ENCODE measurements around the gene UBXN2A.

The UBXN2A gene

DNA sequence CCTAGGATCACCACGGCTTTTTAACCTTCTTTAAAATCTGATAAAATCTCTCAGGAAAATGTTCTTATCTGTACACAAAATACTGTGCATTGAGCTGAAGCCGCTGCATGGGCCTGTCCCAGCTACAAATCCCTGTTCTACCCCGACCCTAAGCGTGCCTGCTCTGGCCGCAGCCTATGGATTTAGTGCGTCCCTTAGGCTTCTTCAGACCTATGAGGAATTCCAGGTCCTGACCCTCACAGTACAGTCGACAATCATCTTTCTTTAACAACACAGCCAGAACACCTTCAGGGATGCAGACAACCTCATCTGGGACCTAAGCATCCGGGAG, 107.4 kb downstream of the UBXN2A start:
- 62 to 65% methylated on average over 6 of the region's 8 CpGs for WGBS, 2 experiments (ENCODE audit: insufficient coverage in 2 of 2)
- Histone ChIP-seq H3K4me1 (ENCODE audit: control insufficient read depth, insufficient read depth, low read length, poor library complexity, severe bottlenecking) (peaks cover 9% of the 10 kb centered on the region), H3K9me3 (ENCODE audit: control insufficient read depth, low read length) (no peaks in the 10 kb centered on the region), H3K36me3 (ENCODE audit: control insufficient read depth, insufficient read depth, low read length) (no peaks in the 10 kb centered on the region), H3K27ac (ENCODE audit: low read depth, low read length, severe bottlenecking) (no peak overlapping the region), H3K4me3 (ENCODE audit: extremely low read depth, insufficient read depth, low read length, poor library complexity, severe bottlenecking) (peak overlapping the region; percentile 74)

DNA sequence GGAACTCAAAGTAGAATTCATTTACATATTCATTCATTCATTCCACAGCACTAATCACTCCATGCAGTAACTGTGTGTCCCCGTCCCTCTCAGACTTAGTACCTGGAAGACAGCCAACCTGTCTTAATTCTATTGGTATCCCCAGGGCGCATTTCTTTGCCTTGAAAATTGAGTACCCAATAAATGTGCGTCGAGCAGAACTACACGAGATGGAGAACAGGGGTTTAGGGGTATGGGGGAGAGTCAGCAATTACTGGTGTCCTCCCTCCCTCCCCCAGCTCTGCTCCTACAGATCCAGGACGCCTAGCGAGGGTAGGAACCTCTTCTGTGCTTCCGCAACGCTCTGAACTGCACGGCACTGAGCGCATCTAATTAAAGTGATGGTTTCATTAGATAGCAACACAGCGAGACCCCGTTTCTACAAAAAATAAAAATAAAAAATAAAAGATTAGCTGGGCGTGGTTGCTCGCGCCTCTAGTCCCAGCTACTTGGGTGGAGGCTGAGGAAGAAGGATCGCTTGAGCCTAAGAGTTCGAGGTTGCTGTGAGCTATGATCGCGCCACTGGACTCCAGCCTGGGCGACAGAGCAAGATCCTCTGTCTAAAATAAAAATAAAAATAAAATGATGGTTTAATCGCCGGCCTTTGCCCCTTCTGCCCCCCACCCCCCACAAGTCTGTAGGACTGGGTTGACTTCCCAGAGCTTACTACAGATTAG, 108.7 kb downstream of the UBXN2A start:
- Histone ChIP-seq H3K9me3 (ENCODE audit: control insufficient read depth, low read length) (no peaks in the 10 kb centered on the region), H3K4me3 (ENCODE audit: extremely low read depth, insufficient read depth, low read length, poor library complexity, severe bottlenecking) (peak overlapping the region; percentile 84), H3K36me3 (ENCODE audit: control insufficient read depth, insufficient read depth, low read length) (no peaks in the 10 kb centered on the region), H3K27ac (ENCODE audit: low read depth, low read length, severe bottlenecking) (no peak overlapping the region), H3K4me1 (ENCODE audit: control insufficient read depth, insufficient read depth, low read length, poor library complexity, severe bottlenecking) (peaks cover 9% of the 10 kb centered on the region)
- WGBS, 2 experiments (ENCODE audit: insufficient coverage in 2 of 2), result 82 to 83% methylated on average over 15 to 16 of the region's 23 CpGs

DNA sequence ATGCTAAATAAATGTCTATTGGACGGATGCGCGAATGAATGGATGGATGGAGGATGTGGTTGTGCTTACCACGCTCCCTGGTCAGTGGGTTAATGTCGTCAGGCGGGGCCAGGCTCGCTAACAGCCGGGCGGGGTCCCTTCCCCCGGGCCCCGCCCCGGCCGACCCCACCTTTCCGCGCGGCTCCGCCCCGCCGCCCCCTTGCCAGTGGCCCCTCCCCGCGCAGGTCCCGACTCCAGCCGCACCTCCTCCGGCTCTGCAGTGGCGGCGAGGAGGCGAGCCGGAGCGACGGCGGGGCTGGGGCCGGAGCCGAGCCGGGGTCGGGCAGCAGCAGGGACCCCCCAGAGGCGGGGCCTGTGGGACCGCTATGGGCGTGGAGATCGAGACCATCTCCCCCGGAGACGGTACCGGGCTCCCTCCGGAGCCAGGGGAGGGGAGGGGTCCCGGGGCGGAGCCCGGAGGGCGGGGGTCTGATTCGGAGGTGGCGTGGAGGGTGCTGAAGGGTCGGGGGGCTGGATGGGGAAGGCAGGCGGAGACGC, 109.3 kb downstream of the UBXN2A start, which contains the start of gene FKBP1B:
Gene FKBP1B (plus strand): TSS at position 257 of the 537 bp plus-strand sequence. CDS start 109 bp downstream, at position 366.
- 0% methylated on average over 16 to 28 of the region's 52 CpGs for WGBS, 2 experiments (ENCODE audit: insufficient coverage in 2 of 2)
- H3K9me3 ChIP-seq (ENCODE audit: control insufficient read depth, low read length), result no peaks in the 10 kb centered on the region
- peak within 1 kb of the TSS; percentile 84 for H3K4me3 ChIP-seq (ENCODE audit: extremely low read depth, insufficient read depth, low read length, poor library complexity, severe bottlenecking)
- H3K27ac ChIP-seq (ENCODE audit: low read depth, low read length, severe bottlenecking), result no peak within 1 kb of the TSS
- peaks cover 9% of the 10 kb centered on the region for H3K4me1 ChIP-seq (ENCODE audit: control insufficient read depth, insufficient read depth, low read length, poor library complexity, severe bottlenecking)
- peaks cover 5% of the 10 kb centered on the region for H3K36me3 ChIP-seq (ENCODE audit: control insufficient read depth, insufficient read depth, low read length)

DNA sequence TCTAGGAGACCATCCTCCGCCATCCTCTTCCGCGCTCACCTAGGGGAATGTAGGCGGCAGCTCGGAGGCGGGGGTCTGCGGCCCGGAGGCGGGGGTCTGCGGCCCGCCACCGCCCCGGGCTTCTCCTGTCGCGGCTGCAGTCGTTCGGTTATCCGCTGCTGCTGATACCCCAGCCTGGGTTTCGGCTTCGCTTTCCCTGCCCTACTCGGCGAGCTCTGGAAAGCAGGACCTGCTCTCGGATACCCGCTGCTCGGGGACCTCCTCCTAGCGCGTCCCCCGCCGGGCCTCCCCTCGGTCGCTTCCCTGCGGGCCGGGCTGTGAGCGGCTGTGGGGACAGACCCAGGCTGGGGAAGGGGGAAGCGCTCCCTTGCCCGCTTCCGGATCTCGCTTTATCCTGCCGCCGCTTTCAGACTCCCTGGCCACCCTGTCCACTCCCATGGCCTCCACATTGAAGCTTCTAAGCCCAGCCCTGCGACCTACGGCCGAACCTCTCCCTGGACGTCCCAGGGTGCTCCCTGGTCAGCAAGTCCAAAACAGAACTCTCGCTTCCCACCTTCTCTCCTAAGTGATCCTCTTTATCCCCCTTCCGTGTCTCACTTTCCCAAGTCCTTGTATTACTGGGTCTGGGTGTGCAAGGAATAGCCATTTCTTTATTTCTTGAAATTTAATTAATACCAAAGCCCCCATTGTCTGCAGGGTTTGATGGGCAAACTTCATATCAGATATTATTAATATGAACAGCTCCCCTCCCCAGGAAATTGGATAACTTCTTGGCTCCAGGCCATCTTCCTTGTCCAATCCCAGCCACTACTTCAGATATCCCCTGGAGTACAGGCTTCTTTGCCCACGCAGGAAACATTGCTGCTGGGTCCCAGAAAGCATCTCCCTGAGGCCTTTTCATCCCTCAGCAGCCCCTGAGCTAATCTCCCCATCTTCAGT, 110.0 kb downstream of the UBXN2A start:
- peaks cover 13% of the 10 kb centered on the region for H3K36me3 ChIP-seq (ENCODE audit: control insufficient read depth, insufficient read depth, low read length)
- WGBS, 2 experiments (ENCODE audit: insufficient coverage in 2 of 2), result 3% methylated on average over 37 to 38 of the region's 47 CpGs
- H3K27ac ChIP-seq (ENCODE audit: low read depth, low read length, severe bottlenecking), result no peak overlapping the region
- no peaks in the 10 kb centered on the region for H3K9me3 ChIP-seq (ENCODE audit: control insufficient read depth, low read length)
- H3K4me1 ChIP-seq (ENCODE audit: control insufficient read depth, insufficient read depth, low read length, poor library complexity, severe bottlenecking), result peaks cover 9% of the 10 kb centered on the region
- peak overlapping the region; percentile 84 for H3K4me3 ChIP-seq (ENCODE audit: extremely low read depth, insufficient read depth, low read length, poor library complexity, severe bottlenecking)

DNA sequence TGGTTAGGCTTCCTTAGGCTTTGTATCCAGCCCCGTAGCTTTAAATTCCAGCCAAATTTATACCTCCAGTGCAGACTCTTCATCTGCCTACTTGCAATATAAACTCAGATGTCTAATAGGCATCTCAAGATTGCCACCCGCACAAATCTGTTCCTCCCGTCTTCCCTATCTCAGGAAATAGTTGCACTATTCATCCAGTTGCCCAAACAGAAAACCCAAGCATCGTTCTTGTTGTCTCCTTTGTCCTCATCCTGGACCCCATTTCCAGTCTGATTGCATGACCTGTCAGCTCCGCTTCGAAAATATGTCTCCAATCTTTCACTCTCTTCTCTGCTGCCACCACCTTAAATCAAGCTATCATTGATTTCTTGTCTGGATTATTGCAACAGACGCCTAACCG, 111.6 kb downstream of the UBXN2A start:
- WGBS, 2 experiments (ENCODE audit: insufficient coverage in 2 of 2), result 93 to 94% methylated on average over 6 of the region's 8 CpGs
- Histone ChIP-seq H3K4me1 (ENCODE audit: control insufficient read depth, insufficient read depth, low read length, poor library complexity, severe bottlenecking) (no peaks in the 10 kb centered on the region), H3K36me3 (ENCODE audit: control insufficient read depth, insufficient read depth, low read length) (peaks cover 18% of the 10 kb centered on the region), H3K9me3 (ENCODE audit: control insufficient read depth, low read length) (no peaks in the 10 kb centered on the region), H3K27ac (ENCODE audit: low read depth, low read length, severe bottlenecking) (no peak overlapping the region), H3K4me3 (ENCODE audit: extremely low read depth, insufficient read depth, low read length, poor library complexity, severe bottlenecking) (no peak overlapping the region)

DNA sequence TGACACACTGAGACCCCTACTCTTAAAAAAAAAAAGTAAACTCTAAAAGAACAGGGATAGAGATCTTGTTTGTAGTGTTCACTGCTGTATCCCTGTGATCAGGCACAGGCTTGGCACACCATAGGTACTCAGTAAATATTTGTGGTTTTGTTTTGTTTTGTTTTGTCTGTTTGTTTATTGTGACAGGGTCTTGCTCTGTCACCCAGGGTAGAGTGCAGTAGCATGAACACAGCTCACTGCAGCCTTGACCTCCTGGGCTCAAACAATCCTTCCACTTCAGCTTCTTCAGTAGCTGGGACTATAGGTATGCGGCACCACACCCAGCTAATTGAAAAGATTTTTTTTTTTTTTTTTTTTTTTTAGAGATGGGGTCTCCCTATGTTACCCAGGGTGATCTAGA, 112.7 kb downstream of the UBXN2A start:
- WGBS, 2 experiments (ENCODE audit: insufficient coverage in 2 of 2), result no CpG with 5 or more reads among the region's 1 CpG
- no peaks in the 10 kb centered on the region for H3K9me3 ChIP-seq (ENCODE audit: control insufficient read depth, low read length)
- H3K27ac ChIP-seq (ENCODE audit: low read depth, low read length, severe bottlenecking), result no peak overlapping the region
- H3K4me1 ChIP-seq (ENCODE audit: control insufficient read depth, insufficient read depth, low read length, poor library complexity, severe bottlenecking), result no peaks in the 10 kb centered on the region
- H3K36me3 ChIP-seq (ENCODE audit: control insufficient read depth, insufficient read depth, low read length), result peaks cover 18% of the 10 kb centered on the region
- no peak overlapping the region for H3K4me3 ChIP-seq (ENCODE audit: extremely low read depth, insufficient read depth, low read length, poor library complexity, severe bottlenecking)
